Esophagus (tissue), 2 donors: ENCODE measurements around the gene SPAAR. TPM values are rescaled to one million over a fixed set of nuclear protein-coding genes. Genes with fewer than 3 reads are reported as not detected.

Source experiments
- H3K27ac ChIP-seq, 2 donors: one replicate each; pipeline ENCODE4 v1.5.1; 2013; ENCODE audit warnings: low read depth in 2 of 2, mild to moderate bottlenecking in 2 of 2, inconsistent platforms in 1 of 2, low read length in 1 of 2, moderate library complexity in 1 of 2
- H3K27me3 ChIP-seq, 2 donors: one replicate each; pipeline ENCODE4 v1.6.1; 2013; ENCODE audit warnings: low read length in 2 of 2, control low read depth in 1 of 2, mild to moderate bottlenecking in 1 of 2; ENCODE audit not compliant: insufficient read depth in 2 of 2, control insufficient read depth in 1 of 2
- H3K36me3 ChIP-seq, 2 donors: one replicate each; pipeline ENCODE4 v1.6.1; 2013; ENCODE audit warnings: low read length in 1 of 2; ENCODE audit not compliant: control insufficient read depth in 2 of 2, insufficient read depth in 2 of 2
- H3K4me1 ChIP-seq, 2 donors: one replicate each; pipeline ENCODE4 v1.6.1; 2013; ENCODE audit warnings: low read length in 1 of 2; ENCODE audit not compliant: control insufficient read depth in 2 of 2, insufficient read depth in 2 of 2
- H3K4me3 ChIP-seq, 2 donors: one replicate each; pipeline ENCODE4 v1.5.1; 2013; ENCODE audit warnings: low read length in 2 of 2, mild to moderate bottlenecking in 2 of 2, low read depth in 1 of 2, moderate library complexity in 1 of 2
- H3K9me3 ChIP-seq, 2 donors: one replicate each; pipeline ENCODE4 v1.6.1; 2013; ENCODE audit warnings: mild to moderate bottlenecking in 2 of 2, low read depth in 1 of 2, low read length in 1 of 2, moderate library complexity in 1 of 2; ENCODE audit not compliant: control insufficient read depth in 2 of 2, insufficient read depth in 1 of 2
- WGBS, 2 donors: extraction: QIAGEN DNeasy Blood & Tissue Kit; methylation state at CpG; one replicate each; pipeline ENCODE4 v1.1.7; 2013; 5-methylcytosine and 5-hydroxymethylcytosine counted together
- polyA plus RNA-seq, 2 donors: library from polyadenylated mRNA; stranded (reverse); fragments of 200-250 nt; gene quantifications; one replicate each; pipeline ENCODE4 v1.2.3, GENCODE V29; 2013
- donor health status: healthy with polysubstance abuse.
- donor health status: Bipolar disorder and iron deficiency.

Gene SPAAR
- under 1 TPM; 0.29 to 0.33 TPM for polyA plus RNA-seq

DNA sequence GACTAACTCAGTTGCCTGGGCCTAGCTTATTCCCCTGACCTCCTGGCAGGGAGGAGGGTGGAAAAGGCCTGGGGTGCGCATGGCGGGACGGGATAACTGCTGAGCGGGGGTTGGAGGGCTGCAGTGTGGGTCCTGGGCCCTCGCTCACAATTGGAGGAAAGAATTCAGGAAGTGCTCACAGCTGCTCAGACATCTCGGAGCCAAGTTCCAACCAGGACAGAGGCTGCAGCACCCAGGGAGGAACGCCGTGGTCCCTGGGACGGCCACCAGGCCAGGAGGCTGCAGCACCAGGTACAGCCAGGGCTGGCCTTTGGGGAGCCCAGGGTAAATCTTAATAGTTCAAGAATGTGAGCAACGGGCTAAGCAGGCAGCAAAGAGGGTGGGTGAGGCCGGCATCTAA is at the start of gene SPAAR:
TSS of gene SPAAR (plus strand) at position 217 of the 400 bp plus-strand sequence. CDS start 974 bp downstream, outside the sequence.
- Histone ChIP-seq H3K4me1 (peaks cover 11 to 30% of the 10 kb centered on the region in 2 donors), H3K27ac (peak within 1 kb of the TSS; percentile 87 to 93), H3K4me3 (no peak within 1 kb of the TSS), H3K36me3 (no peaks in the 10 kb centered on the region), H3K27me3 (no peaks in the 10 kb centered on the region), H3K9me3 (no peaks in the 10 kb centered on the region)
- 79 to 84% methylated on average over 11 of the region's 11 CpGs for WGBS, 2 donors

GRCh38 chr9:35859990-35860339 is 49.3 kb upstream of the SPAAR start:
- H3K9me3 ChIP-seq: no peaks in the 10 kb centered on the region
- H3K27ac ChIP-seq: no peak overlapping the region
- H3K36me3 ChIP-seq: no peaks in the 10 kb centered on the region
- H3K4me3 ChIP-seq: no peak overlapping the region
- H3K27me3 ChIP-seq: peaks cover 0 to 3% of the 10 kb centered on the region in 2 donors
- peaks cover 0 to 5% of the 10 kb centered on the region in 2 donors for H3K4me1 ChIP-seq
- WGBS, 2 donors: 50 to 51% methylated on average over 3 of the region's 3 CpGs

DNA sequence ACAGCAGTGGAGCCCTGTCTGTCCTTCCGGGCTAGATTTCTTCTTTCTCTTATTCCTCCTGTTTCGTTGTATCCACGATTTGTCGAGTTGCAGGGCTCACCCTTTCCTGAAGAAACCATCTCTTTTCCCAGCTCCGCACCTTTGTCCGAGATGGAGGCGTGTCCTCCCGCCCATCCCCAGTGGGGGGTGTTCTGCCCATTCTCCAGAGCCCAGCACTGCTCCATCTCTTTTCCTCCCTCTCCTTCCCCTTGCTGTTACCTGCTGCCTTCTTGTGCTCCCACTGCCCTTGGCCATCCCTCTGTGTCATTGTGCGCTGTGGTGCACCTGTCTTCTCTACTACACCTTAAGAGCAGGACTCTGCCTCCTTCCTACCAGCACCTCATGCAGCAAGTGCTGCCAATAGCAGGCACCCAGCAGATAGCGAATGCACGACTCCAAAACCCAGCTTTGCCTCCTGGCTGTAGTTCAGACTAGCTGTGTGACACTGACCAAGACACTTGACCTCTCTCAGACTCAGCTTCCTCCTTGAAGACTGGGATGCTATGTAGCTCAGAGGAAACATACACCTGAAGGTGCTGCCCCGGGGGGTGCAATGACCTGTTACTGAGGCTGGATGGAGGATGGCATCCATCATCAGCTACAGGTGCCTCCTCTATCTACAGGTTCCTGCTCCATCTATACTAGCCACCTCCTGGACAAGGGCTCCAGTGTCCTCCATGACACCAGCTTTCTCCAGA is 48.0 kb upstream of the SPAAR start:
- 59 to 67% methylated on average over 12 of the region's 12 CpGs for WGBS, 2 donors
- Histone ChIP-seq H3K27me3 (peaks cover 0 to 3% of the 10 kb centered on the region in 2 donors), H3K4me1 (peaks cover 0 to 5% of the 10 kb centered on the region in 2 donors), H3K9me3 (no peaks in the 10 kb centered on the region), H3K4me3 (no peak overlapping the region), H3K27ac (no peak overlapping the region), H3K36me3 (no peaks in the 10 kb centered on the region)

GRCh38 chr9:35862328-35862727 is 47.0 kb upstream of the SPAAR start:
- Histone ChIP-seq H3K4me1 (peaks cover 0 to 5% of the 10 kb centered on the region in 2 donors), H3K27ac (no peak overlapping the region), H3K27me3 (peaks cover 0 to 3% of the 10 kb centered on the region in 2 donors), H3K9me3 (no peaks in the 10 kb centered on the region), H3K36me3 (no peaks in the 10 kb centered on the region), H3K4me3 (no peak overlapping the region)
- 71 to 81% methylated on average over 4 of the region's 4 CpGs for WGBS, 2 donors

GRCh38 chr9:35863583-35863982 is 45.7 kb upstream of the SPAAR start:
- Histone ChIP-seq H3K4me3 (no peak overlapping the region), H3K36me3 (no peaks in the 10 kb centered on the region), H3K9me3 (no peaks in the 10 kb centered on the region), H3K27ac (no peak overlapping the region), H3K4me1 (peaks cover 0 to 5% of the 10 kb centered on the region in 2 donors), H3K27me3 (peaks cover 0 to 3% of the 10 kb centered on the region in 2 donors)
- 69 to 79% methylated on average over 8 of the region's 8 CpGs for WGBS, 2 donors

- Histone ChIP-seq H3K4me1 (no peaks in the 10 kb centered on the region), H3K4me3 (no peak overlapping the region), H3K27ac (no peak overlapping the region), H3K9me3 (no peaks in the 10 kb centered on the region), H3K27me3 (peaks cover 0 to 3% of the 10 kb centered on the region in 2 donors), H3K36me3 (no peaks in the 10 kb centered on the region)
- 82 to 84% methylated on average over 8 of the region's 8 CpGs for WGBS, 2 donors
Observed at GRCh38 chr9:35864695-35865255, 44.5 kb upstream of the SPAAR start.

GRCh38 chr9:35867538-35867937 is 41.8 kb upstream of the SPAAR start:
- peaks cover 0 to 3% of the 10 kb centered on the region in 2 donors for H3K27me3 ChIP-seq
- no peak overlapping the region for H3K4me3 ChIP-seq
- no peak overlapping the region for H3K27ac ChIP-seq
- H3K9me3 ChIP-seq: no peaks in the 10 kb centered on the region
- no peaks in the 10 kb centered on the region for H3K4me1 ChIP-seq
- H3K36me3 ChIP-seq: no peaks in the 10 kb centered on the region
- WGBS, 2 donors: 89 to 94% methylated on average over 4 of the region's 4 CpGs

GRCh38 chr9:35868933-35869332 is 40.4 kb upstream of the SPAAR start:
- no peaks in the 10 kb centered on the region for H3K36me3 ChIP-seq
- no peaks in the 10 kb centered on the region for H3K27me3 ChIP-seq
- no peaks in the 10 kb centered on the region for H3K9me3 ChIP-seq
- H3K4me3 ChIP-seq: no peak overlapping the region
- H3K4me1 ChIP-seq: no peaks in the 10 kb centered on the region
- 79% methylated on average over 2 of the region's 2 CpGs for WGBS, 2 donors
- no peak overlapping the region for H3K27ac ChIP-seq

- no peak overlapping the region for H3K27ac ChIP-seq
- H3K36me3 ChIP-seq: no peaks in the 10 kb centered on the region
- no peaks in the 10 kb centered on the region for H3K9me3 ChIP-seq
- H3K4me1 ChIP-seq: no peaks in the 10 kb centered on the region
- H3K27me3 ChIP-seq: no peaks in the 10 kb centered on the region
- H3K4me3 ChIP-seq: no peak overlapping the region
- WGBS, 2 donors: 75 to 83% methylated on average over 19 of the region's 19 CpGs
Observed at GRCh38 chr9:35869621-35870216, 39.6 kb upstream of the SPAAR start.
